Nucleus accumbens (tissue), 56 donors: ENCODE measurements around the gene CCDC197.

ENCODE experiments used
- DNase-seq, 56 donors: peaks; one replicate each; lab custom pipeline; 2025; lab: John Stamatoyannopoulos, UW

Gene CCDC197

GRCh38 chr14:93997916-93998870, 1.1 kb downstream of the CCDC197 start:
- no peak for DNase-seq

DNA sequence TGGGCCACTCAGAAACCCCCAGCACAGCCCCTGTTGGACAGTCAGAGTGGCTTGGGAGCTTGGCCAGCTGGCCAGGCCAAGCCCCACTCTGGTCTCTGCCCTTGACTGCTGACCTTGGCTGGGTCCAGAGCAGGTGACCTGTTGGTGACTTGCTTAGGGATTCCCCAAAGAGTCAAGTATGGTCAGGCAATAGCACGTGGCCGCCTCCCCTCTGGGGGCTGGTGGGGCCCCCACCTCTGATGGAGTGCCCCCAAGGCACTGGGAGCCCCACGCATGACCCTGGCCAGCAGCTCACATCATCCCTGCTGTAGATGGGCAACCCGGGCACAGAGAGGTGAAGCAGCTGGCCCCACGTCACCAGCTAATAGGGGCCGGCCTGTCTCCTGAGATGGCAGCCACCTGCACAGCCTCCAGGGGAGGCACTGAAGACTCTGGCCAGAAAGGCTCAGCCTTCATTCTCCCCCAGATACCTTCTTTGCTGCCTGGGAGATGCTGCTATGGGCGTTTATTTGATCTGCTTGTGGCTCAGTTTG, 1.8 kb downstream of the CCDC197 start:
- DNase-seq: no peak

DNA sequence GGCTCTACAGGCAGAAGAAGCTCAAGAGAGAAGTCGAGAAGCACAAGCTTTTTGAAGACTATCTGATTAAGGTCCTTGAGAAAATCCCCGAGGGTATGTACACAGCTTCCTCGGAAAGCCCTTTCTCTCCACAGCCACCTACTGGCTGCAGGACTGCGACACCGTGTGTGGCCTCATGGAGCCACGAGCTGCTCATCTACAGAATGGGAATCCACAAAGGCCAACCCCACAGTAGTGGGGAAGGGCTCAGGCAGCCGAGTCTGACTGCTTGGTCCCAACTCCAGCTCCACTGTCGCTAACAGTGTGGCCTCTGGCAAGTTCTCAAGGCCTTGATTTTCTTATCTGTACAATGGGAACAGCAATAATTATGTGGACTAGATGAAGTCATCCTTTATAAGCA, 2.5 kb downstream of the CCDC197 start:
- no peak for DNase-seq

- DNase-seq: no peak
Observed at GRCh38 chr14:94000267-94000666, 3.2 kb downstream of the CCDC197 start.

GRCh38 chr14:94001016-94001415, 3.9 kb downstream of the CCDC197 start:
- DNase-seq: no peak

DNA sequence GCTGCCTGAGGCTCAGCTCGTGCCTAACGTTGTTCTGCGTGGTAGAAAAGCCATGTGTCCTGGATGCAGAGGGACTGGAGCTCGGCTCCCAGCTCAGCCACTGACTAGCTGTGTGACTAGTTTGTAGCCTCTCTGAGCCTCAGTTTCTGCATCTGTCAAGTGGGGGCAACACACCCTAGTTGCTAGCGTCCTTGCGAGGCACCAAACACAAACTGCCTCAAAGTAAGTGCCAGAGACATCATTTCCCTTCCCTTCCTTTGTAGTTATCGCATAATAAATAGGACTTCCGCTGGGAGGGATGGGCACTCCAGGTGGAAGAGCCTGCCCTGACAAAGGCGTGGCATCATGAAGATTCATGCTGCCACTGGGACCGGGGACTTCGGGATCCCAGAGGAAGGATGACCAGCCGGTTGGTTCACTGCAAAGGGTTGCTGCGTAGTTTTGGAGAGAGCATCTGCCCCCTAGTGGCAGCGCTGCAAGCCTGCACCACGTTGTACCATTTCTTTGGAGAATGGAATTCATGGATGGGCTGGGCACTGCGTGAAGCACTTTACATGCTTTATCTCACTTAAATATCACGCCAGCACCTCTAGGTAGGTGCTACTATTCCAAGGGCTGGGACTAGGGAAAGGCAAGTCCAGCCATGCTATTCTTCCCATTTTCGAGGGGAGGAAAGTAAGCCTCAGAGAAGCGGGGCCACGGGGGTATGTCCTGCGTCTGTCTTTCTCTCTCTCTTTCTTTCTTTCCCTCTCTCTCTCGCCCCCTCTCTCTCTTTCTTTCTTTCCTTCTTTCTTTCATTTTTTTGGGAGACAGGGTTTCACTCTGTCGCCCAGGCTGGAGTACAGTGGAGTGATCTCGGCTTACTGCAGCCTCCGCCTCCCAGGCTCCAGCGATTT, 4.6 kb downstream of the CCDC197 start:
- DNase-seq: peak in 41 of 56 donors; percentile 7 to 68 (median 30)

- DNase-seq: no peak
Observed at GRCh38 chr14:94003397-94003796, 6.3 kb downstream of the CCDC197 start.

GRCh38 chr14:94004015-94004414, 6.9 kb downstream of the CCDC197 start:
- no peak for DNase-seq

GRCh38 chr14:94005324-94006073, 8.4 kb downstream of the CCDC197 start:
- no peak for DNase-seq

DNA sequence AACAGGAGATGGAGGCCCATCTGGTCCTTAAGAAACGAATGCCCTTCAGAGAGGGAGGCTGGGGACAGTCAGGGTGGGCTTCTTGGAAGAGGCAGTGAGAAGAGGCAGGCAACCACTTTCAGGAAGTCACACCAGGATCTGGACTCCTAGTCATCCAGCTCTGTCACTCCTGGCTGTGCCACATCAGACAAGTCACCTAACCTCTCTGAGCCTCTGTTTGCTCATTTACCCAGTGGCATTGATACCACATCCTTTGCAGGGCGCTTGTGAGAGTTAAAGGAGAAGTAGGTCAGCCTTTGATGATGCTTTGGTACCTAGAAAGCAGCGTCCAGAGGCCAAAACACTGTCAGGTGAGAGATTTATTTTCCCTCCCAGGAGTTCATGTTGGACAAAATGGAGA, 11.1 kb downstream of the CCDC197 start:
- no peak for DNase-seq

GRCh38 chr14:94009767-94010166, 12.7 kb downstream of the CCDC197 start:
- no peak for DNase-seq

GRCh38 chr14:94010625-94011024, 13.5 kb downstream of the CCDC197 start:
- no peak for DNase-seq

GRCh38 chr14:94011795-94012194, 14.7 kb downstream of the CCDC197 start:
- DNase-seq: no peak

DNA sequence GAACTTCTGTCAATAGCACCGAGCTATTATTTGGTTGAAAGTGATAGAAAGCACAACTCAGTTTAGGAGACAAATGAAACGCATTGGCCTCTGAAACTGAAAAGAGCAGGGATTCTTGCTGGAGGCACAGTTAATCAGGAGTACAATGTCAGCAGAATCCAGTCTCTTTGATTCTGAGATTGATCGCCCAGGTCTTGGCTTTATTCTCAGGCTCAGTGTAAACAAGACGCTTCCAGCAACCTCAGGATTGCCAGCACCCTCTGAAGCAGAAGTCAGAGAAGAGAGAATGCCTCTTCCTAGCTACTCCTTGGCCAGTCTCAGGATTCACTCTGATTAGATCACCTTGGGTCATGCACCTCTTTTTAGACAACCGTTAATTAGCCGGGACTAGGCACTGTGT, 17.3 kb downstream of the CCDC197 start:
- no peak for DNase-seq

- no peak for DNase-seq
Observed at GRCh38 chr14:94015223-94015622, 18.1 kb downstream of the CCDC197 start.

DNA sequence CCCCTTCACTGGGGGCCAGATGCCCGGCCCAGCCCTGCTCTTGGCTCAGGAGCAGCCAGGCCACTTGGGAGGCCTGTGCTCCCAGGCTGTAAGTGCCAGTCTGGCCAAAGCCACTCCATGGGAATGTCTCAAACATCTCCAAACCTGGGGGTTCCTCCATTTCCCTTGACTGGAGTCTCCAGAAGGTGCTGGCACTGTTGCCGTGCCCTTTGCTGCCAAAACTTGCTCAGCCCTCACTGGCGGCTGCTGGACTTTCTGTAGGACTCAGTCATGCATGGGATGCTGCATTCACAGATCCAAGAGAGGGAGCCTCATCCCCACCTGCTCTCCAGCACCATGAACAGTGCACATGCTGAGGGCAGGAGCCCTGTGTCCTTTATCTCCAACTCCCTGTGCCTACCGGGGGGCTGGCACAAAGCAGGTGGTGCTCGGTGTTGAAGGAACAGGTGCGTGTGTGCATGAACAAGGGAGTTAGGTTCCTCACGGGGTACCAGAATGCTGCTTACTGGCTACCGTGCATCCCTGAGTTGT, 19.4 kb downstream of the CCDC197 start:
- no peak for DNase-seq

DNA sequence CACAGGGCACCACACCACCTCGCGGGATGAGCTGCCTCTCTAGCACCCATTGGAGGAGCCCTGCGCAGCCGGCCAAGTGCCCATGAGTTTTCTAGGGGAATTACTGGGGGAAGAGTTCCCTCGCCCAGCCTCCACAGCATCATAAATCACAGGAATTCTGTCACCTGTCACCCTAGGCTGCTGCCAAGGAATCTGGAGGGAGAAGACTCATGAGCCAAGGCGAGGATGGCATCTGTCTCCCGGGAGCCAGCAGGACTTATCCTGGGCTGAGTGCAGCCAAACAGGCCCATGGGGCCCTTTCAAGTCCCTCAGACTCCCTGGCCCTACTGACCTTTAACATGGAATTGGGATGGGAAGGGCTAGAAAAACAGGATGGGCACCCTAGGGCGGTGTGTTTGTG, 21.2 kb downstream of the CCDC197 start:
- DNase-seq: no peak

GRCh38 chr14:94019329-94019728, 22.2 kb downstream of the CCDC197 start:
- no peak for DNase-seq

DNA sequence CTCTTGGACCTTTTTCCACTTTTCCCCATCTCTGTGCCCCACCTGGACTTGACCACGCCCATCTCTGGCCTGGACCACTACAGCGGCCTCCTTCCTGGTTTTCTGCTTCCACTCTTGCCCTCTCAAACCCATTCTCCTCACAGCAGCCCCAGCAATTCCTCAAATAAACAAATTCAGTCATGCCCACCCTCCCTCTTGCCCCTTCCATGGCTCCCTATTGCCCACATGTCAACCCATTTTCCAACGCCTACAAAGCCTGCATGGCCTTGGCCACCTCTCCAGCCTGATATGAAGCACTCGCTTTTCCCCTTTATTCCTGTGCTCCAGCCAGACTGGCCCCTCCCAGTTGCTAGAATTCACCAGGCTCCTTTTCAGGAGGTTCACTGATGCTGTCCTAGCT, 23.2 kb downstream of the CCDC197 start:
- no peak for DNase-seq

DNA sequence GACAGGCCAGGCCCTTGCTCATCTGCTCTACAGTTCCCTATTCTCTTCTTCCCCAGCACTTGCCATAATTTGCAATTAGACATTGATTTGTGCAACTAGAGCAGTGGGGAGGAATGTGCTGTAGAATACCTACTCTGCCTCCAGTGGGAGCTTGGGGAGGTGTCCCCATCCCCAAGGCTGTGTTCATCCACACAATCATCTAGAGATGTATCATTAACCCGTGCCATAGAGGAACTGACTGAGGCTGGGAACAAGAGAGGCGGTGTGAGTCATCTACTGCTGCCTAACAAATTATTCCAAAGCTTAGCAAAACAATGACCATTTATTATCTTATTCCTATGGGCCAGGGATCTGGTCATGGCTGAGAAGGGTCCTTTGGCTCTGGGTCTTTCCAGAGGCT, 23.9 kb downstream of the CCDC197 start:
- peak in 1 of 56 donors; percentile 41 for DNase-seq
